Measurements from ENCODE around the gene CLRN3.

CLRN3 gene

DNA sequence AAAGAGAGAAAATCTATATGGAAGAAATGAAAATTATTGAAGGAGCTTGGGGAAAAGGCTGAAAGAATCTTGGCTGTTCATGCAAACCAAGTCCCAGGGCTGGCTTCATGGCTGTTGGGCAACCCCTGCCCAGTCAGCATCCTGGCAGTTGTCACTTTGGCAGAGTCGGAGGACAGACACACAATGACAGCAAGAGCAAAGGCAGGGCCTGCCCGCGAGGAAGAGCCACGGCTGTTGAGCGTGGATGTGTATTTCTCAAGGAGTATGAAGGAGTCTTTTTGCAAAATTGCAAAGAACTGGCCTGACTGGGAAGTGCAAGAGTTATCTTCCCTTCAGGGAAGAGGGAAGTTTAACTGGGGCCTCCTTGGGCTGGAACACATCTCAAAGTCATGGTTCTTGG is 25.8 kb upstream of the CLRN3 start:
- no peak for DNase-seq

DNA sequence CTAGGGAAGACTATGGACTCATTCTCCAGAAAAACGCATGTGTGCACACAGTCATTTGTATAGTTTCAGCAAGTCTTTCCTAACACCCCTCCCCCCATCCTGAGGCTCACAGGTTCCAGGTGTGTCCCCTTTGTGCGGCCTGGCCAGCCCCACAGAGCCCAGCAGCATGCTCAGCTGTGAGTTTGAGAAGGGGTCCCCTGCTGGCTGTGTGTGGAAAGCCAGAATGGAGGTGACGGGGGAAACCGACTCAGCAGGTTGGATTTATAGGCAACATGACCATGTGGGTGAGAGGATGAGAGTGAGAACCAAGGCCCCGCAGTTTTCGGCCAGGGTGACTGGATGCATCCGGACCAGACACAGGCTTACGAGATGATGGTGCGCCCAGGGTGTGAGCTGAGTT is 24.1 kb upstream of the CLRN3 start:
- no peak for DNase-seq

GRCh38 chr10:127915324-127915723 is 22.6 kb upstream of the CLRN3 start:
- no peak for DNase-seq

DNA sequence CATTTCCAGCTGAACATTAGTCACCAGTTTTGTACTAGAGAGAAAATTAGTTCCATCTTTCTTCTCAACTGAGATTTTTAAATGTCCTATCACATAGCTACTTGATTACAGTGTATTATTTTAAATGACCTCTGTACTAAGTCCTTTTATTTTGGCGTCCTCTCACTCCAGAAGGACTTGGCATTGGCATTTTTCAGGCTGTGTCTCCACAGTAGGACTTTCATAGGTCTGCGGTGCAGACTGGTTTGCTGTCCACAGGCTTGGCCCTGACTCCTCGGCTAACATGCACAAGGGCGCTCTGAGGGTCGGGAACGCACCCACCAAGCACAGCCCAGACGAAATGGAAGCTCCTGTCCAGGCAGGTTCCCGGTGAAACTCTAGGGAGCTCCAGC is 20.6 kb upstream of the CLRN3 start:
- DNase-seq: no peak

DNA sequence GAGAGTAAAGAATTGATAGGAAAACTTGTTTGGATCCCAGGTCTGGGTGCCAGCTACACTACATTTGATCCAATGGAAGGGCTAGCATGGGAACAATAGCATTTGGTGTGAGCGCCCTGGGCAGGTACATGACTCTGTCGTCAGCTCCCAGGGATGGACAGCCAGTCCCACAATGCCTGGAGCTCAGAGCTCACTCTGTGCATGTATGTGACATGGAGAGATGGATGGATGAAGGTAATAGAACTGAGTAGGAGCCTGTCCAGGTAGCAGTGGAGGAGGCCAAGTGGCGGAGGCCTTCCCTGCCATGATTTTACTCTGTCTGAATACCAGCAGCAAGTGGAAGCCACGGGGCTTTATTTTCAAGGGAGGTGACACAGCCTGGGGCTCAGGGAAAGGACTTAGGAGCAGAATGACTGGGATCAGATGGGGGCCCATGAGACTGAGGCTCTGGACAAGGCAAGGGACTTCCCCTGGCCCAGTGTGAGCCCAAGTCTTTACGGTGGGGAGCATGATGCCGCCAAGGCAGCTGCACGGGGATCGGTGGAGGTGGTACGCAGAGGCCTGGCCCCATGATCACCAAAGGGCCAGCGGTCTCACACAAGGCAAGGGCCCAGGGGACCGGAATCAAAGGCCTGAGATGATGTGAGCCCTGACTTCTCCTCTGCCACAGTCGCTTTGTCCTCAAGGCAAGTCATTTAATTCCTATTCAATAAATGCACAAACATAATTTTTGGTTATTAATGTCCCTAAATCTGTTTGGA is 20.0 kb upstream of the CLRN3 start:
- DNase-seq: no peak

DNA sequence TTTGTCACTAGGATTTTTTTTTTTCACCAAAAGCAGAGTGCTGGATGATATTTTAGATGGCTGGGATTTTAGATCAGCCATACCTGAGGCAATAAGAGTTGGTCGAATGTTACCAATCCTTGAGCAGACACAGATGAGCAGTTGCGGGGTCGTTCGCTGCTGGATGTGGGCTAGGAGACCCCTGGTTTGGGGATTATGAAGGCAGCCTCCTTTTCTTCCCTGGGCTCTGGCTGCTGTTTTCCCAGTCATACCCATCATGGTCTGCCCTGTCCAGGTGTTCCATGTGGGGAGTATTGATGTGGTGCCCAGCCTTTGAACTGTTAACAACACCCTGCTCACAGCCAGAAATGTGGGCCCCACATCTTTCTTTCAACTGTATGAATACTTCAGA is 19.1 kb upstream of the CLRN3 start:
- DNase-seq: no peak

GRCh38 chr10:127911218-127911866 is 18.6 kb upstream of the CLRN3 start:
- no peak for DNase-seq

- no peak for DNase-seq
Observed at GRCh38 chr10:127910464-127910770, 17.7 kb upstream of the CLRN3 start.

DNA sequence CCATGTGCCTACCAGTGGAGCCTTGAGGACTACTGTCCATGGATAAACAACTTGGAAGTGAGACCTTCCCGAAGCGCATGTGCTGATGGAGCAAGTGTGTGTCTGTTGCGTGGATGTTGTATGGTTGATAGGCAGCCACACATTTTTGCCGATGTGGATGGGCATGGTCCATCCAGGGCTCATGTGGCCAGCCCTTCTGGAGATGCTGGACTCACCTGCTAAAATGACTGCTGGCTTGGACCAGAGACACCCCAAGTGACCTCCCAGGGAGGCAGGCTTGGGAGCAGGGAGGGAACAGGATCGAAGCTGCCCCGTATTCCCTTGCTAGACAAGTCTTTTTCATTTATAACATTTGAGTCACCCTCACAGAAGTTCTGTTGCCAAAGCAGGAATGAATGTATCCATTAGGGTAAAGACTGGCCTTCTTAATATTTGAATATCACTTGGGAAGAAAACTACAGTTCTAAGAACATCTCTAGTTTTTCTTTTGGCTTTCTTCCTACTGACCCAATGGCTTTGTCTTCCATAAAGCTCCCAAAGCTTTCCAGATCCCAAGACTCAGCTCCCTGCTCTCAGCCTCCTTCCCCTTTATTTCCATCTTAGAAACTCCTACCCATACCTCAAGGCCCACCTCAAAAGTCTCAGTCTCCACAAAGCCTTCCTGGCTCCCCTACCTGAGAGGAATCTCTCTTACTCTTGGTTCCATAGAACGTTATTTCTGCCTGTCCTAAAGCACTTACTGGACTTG is 17.1 kb upstream of the CLRN3 start:
- no peak for DNase-seq

GRCh38 chr10:127908959-127909267 is 16.2 kb upstream of the CLRN3 start:
- DNase-seq: no peak

DNA sequence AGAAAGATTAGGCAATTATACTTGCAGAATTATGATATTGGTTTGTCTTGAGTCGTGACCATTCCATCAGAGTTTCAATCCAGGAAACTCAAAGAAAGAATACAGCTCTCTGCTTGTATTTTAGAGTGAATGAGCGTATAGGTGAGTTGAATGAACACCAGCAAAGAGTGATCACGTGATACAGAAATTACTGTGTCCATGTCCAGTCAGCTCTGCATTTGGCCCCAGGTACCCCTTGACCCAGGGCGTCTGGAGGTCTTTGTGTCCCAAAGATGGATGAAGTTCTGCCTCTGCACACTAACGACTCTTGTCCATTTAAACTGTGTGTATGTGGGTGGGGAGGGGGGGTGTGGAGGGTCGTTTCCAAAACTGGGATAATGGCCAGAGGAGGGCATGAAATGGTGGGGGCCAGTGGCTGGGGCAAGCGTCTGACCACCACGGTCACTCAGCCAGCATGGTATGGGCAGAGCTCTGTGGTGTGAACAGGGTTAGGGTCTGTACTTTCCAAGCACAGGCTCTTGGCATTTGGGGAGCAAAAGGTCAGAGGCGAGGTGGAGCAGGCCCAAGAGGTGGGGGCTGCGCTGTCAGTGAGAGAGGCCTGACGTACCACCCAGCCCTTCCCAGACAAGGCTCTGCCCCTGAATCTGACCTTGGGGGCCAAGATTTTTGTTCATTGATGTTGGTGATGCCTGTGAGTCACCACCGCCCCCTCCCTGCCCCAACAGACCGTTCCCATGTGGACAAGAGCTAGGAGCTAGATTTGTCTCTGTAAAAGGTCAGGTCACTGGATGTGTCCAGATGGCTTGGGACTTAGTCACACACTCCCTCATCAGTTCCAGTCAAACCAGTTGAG is 15.6 kb upstream of the CLRN3 start:
- DNase-seq: no peak

DNA sequence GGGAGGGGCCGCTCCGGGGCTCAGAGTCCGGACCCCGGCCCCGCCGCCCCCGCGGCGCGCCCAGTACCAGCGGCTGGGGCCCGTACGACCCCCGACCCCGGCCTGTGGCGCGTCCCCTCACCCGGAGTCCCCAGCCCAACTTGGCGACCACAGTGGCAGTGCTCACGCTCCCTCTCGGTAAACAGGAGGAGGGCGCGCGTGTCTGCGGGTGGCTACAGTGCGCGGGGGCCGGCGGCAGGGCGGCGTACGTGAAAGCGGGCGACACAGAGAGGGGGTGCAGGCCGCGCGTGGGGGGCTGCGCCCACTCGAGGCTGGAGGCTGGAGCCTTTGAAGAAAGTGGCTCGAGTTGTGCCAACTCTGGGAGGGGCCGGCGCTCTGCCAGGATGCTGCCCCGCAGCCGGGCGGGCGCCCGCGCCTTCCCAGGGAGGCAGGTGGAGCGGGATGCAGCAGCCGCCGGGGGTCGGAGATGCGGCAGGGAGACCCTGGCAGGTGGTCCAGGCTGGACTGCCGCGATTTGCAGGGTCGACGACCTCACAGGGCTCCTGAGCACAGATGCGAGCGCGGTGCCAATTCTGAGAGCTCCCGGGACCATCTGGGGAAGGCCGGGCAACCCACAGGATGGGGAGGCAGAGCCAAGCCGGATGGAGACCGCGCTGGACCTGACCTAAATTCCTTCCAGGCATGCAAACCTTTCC is 14.8 kb upstream of the CLRN3 start:
- DNase-seq: no peak

DNA sequence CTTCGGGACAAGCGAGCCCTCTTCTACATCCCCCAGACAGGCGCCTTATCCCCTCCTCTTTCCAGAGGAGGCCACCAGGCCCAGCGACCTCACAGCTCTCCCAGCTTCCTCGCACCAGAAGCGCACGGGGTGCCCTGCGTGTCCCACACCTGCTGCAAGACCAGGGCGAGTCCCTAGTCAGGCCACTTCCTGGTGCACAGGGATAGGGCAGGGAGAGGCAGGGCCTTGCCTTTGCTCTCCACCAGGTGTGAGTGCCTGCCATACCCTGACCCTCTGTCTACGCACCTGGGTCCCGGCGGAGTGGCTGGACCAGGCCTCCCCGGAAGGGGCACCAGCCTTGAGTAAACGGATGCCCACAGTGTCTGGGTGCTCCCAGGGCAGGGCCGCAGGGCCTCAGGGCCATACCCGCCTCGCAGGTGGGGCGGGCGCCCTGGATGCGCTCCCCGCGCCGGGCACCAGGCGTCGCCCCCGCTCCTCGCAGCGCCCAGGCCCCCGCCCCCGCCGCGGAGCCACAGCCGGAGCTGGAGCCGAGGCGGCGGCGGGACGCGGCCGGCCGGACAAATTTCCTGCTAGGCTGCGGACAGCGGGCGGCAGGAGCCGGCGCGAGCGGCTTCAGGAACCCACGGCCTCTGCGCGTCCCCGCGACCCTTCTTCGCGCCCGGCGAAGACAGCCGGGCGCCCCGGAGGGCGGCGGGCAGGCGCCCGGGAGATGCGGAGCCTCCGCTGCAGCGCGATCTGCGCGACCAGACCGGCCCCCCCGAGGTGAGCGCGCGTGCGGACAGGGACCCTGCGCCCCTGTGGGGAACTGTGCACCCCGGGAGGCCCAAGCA is 14.0 kb upstream of the CLRN3 start, which contains the start of gene PTPRE:
Gene PTPRE, plus strand, starts transcription at position 556 of the 830 bp plus-strand sequence. CDS start 133,779 bp downstream, outside the sequence.
- DNase-seq: peak; percentile 58

- DNase-seq: no peak
Observed at GRCh38 chr10:127905848-127906261, 13.1 kb upstream of the CLRN3 start.

GRCh38 chr10:127905001-127905847 is 12.5 kb upstream of the CLRN3 start:
- DNase-seq: no peak

DNA sequence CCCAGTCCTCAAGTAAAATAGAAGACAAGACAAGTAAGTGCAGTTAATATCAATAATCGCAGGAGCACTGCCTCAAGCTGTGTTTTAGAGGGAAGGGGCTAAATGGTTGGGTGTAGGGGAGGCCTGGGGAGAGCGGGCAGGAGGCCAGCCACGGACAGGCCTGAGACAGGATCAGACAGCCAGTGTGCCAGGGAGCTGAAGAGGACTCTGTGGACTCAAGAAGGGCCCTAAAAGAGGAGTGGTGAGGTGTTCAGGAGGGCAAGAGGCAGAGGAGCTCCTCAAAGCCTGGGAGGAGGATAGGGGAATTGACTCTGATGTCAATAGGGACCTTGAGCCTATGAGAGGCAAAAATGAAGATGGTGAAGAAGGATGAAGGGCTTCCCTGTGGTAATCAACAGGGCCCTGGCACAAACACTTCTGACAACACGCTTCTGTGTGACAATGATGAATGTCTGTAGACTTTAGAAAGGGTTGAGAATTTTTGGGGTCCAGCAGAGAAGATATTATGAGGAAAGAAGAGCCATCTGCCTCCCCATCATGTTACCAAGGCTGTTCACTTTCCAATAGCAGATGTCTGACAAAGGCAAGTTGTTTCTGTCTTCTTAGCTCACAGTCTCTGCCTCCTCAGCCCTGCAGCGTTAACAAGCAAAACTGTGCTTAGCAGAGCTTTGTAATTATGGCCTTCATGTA is 11.7 kb upstream of the CLRN3 start:
- DNase-seq: no peak

DNA sequence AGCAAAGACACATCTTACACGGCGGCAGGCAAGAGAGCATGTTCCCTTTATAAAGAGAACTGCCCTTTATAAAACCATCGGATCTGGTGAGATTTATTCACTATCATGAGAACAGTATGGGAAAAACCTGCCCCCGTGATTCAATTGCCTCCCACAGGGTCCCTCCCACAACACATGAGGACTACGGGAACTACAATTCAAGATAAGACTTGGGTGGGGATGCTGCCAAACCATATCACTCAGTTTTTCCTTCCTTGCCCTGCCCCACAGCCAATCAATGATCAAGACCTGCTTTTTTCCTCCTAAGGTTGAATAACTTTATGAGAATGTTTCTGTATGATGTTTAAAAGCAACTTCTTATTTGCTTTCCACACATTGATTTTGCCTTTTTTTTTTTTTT is 11.0 kb upstream of the CLRN3 start:
- no peak for DNase-seq

- DNase-seq: peak; percentile 7
Observed at GRCh38 chr10:127899766-127900387, 7.1 kb upstream of the CLRN3 start.

DNA sequence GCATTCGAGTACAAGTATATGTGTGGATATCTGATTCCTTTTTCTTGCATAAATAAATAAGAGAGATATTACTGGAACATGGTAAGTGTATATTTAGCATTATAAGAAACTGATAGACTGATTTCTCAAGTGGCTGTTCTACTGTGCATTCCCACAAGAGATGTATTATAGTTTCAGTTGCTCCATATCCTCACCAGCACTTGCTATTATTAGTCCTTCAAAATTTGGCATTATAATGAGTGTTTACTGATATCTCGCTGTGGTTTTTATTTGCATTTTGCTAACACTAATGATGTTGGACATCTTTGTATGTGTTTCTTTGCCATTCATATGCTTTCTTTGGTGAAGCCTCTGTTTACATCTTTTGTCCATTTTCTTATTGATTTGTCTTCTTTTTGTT is 4.4 kb upstream of the CLRN3 start:
- DNase-seq: no peak

GRCh38 chr10:127896590-127896989 is 3.8 kb upstream of the CLRN3 start:
- DNase-seq: no peak
